Myocyte (in vitro differentiated cells): Measurements from ENCODE around the gene MFAP2. TPM values are rescaled to one million over a fixed set of nuclear protein-coding genes. Genes with fewer than 3 reads are reported as not detected.

Experiments used
- DNase-seq: peaks from one replicate; pipeline ENCODE4 v3.0.0-alpha.2; 2012; ENCODE audit warnings: low read depth
- total RNA-seq: library from RNA; depleted of rRNA; stranded (reverse); fragments of >200 nt; gene quantifications from 2 replicates; pipeline ENCODE4 v1.2.3, GENCODE V29; 2014

The MFAP2 gene
- total RNA-seq, 1 donor from 2014 or later, result 1.7 TPM

DNA sequence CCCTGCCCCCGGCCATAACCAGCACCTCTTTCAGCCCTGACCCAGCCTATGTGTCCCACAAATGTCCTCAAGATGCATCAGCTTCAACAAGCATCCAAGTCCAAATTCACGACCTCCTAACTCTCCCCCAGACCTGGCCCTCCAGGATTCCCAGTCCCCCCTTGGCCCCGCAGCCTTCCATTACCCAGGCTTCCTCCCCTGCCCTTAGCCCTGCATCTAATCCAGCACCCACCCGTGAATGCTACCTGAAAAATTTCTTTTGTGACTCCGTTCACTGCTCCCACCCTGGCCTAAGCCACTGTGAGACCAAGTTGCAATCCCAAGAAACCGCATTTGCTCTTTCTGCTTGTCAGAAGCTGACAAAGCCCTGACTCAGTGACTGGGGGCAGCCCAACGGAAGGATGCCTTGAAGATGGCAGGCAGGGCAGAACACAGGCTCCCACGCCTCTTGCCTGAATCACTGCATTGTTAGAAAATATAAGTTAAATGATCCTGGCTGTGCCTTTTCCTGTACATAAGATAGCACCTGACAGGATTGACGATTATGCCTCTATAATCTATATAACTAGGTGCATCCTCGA lies 939 bp upstream of the MFAP2 start:
- DNase-seq, result peak; percentile 47

DNA sequence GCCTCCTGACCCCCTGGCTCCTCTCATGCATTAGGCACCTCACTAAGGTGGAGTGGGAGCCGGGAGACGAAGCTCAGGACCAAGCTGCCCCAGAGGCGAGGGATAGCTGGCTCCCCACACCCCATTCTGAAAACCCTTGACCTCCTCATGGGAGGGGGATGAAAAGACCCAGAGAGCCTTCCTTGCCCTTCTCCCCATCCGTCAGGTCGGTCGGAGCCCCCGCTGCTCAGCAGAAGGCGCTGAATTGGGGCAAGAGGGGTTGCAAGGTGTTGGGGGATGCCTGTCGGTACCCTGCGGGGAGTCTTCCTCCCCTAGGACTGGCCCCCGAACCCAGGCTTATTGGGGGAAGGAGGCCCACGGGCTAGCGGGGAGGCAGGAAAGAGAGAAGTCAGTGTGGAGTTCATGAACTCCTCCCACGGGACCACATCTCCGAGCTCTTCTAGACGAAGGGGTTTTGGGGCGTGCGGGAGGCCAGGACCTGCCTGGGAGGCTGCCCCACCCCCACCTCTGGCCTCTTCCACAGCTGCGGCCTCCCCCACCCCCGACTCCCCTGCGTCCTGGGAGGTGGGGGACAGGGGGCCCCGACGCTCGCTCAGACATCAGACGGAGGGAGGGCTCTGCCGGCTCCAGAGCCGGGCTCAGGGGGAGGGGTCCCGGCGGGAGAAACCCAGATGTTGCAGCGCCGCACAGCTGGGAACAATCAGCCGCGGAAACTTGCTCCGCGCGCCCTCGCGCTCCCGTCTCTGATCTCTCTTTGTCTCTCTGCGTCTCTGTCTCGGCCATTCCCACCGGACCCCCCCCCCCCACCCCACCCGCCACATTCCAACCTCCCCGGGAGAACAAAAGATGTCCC lies 719 bp downstream of the MFAP2 start:
- no peak for DNase-seq

DNA sequence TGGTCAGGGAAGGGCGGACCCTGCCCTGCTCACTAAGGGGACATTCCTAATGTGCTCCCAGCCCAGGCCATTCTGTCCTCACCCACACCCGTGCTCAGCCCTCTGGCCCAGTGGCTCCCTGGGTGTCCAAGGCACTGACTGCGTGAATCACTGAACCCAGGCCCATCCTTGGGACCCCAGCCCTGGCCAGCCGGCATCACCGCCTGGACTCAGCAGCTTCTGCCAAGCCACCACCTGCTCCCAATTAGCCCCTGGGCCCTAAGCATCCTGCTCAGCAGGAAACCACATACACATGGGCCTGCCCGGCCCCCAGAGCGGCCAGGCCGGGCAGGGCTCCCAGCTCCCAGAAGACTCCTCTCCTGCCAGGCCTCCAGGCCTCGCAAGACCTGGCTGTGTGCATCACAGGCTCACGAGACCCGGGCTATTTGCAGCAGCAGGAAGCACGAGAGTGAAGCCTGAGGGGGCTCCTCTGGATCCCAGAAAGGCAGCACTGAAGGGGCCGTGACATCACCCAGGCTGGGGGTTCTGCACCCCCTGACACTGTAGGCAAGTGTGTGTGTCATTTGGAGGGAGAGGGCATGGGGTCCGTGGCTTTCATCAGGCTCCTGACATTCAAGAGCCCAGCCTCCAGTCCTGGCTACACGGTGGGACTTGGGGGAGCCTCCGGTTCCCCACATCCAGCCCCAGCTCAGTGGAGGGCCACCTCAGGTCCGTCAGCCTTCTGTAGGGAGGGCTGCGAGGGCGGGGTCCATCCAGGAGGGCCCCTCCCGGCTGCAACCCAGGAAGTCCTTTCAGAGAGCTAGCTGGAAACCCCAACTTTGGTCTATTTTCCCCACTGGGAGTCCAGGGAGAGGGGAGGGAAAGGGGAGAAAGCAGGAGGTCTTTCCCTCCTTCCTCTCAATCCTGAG lies 1.6 kb downstream of the MFAP2 start:
- DNase-seq, result no peak

DNA sequence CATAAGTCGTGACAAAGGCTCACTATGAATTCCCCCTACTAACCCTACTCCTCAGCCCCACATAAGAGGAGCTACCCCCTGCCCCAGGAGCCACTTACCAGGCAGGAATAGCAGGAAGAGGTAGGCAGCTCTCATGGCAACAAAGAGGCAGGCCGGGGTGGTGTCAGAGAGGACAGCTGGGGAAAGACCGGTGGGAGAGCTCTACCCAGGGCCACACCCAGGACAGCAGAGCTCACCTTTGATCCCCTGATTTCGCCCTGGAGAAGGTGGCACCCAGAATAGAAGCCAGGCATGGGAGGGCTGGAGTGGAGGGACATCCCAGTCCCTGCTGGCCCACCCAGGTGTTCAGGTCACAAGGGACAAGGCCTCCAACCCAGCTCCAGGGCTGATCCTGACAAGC lies 2.3 kb downstream of the MFAP2 start:
- no peak for DNase-seq

DNA sequence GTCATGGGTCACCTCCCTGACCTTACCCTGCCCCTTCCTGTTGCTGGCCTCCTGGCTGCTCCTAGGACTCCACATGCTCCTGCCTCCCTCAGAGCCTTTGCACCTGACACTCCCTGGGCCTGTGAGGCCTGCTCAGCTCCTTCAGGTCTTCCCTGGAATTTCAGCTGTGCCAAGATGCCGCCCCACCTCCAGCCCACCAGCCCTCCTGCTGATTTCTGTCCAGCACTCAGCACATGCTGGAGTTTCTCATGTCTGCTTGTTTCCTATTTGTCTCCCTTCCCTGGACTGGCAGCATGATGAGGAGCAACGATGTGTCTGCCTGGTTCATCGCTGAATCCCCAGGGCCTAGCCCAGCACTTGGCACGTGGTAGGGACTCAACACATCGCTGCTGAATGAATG lies 3.0 kb downstream of the MFAP2 start:
- DNase-seq, result no peak

DNA sequence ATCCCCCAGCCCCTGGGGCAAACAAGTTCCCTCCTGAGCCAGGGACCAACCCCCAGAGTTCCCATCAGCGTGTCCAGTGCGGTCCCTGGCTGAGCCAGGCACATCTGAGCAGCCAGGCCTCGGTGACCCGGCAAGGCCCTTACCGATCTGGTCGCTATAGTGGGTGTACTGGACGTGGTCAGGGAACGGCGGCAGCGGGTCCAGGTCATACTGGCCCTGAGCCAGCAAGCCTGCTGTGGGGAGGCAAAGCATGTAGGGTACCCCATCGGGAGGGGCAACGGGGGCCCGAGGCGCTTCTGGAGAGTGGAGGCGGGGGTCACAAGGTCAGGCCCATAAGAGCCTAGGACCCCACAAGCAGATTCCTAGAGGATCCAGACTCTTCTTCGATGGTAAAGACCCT lies 3.5 kb downstream of the MFAP2 start:
- no peak for DNase-seq

DNA sequence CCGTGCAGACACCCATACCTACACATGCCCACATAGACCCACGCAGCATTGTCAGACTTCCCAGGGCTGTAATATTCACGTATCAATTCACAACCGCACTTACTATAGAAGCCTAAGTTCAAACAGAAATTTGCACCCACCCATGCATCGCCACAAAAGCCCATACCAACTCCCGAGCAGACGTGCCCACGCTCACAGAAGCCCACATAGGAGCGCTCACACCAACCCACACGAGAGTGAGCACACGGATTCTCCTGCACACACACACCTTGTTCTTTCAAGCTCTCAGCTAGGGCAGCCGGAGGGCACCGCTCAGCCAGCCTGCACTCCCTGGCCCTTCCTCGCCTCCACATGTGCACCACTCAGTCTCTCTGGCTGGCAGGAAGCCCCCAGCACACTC lies 4.6 kb downstream of the MFAP2 start:
- no peak for DNase-seq

DNA sequence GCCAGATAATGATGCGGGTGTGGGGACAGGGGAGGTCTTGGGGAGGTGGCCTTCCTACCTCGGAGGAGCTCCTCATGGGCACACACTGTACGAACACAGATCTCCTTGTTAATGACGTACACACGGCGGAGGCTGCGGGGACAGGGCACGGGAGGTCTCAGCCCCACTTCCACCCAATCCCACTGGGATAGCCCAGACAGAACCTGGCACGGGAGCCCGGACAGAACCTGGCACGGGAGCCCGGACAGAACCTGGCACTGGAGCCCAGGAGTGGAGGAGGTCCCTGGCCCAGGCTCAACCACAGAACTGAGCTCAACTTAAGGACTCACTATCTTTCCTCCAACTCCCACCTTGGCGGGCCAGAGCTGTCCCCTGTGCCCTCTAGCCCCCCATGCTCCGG lies 5.2 kb downstream of the MFAP2 start:
- DNase-seq, result no peak

DNA sequence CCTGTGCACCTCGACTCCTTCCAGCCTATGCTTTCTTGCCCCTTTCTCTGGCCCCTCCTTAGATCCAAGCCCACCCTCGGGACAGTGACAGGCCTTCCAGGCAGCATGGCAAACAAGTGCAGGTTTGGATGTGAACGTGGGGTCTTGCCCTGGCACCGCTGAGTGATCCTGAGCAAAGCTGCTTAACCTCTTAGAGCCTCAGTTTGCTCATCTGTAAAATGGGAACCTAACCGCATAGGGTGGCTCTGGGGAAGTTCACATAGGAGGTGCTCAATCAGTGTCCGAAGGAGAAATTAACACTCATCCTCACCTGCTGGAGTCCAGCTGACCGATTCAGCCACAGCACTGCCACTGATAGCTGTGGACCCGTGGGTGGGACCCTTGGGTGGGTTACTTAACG lies 7.2 kb downstream of the MFAP2 start:
- no peak for DNase-seq

DNA sequence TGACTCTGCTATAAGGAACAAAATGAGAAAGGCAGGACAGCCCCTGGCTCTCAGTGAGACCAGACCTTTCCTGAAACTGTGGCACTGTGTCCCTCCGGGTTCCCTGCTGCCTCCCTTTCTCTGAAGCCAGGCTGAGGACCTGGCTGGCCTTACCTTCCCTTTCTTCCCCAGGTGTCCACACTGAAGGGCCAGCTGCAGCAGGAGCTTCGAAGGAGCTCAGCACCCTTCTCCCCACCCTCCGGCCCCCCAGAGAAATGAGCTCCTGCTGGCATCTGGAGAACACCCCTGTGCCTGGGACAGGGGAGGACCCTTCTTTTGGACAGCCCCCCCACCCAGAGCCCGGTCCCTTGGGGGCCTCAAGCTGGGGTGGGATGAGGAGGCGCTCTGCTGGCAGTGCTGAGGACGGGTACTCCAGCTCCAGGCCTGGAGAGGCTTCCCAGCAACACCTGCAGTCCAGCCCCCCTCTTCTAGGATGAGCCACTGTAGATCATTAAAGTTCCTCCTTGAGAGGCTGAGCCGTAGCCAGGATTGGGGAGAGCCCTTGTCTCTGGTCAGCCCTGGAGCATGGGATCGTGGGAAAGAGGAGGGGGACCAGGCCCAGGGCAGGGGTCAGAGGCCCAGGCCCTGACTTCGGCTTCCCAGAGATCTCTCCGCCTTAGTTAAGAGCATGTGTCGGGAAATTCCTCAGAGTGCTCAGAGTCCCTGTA lies 8.1 kb downstream of the MFAP2 start:
- no peak for DNase-seq

DNA sequence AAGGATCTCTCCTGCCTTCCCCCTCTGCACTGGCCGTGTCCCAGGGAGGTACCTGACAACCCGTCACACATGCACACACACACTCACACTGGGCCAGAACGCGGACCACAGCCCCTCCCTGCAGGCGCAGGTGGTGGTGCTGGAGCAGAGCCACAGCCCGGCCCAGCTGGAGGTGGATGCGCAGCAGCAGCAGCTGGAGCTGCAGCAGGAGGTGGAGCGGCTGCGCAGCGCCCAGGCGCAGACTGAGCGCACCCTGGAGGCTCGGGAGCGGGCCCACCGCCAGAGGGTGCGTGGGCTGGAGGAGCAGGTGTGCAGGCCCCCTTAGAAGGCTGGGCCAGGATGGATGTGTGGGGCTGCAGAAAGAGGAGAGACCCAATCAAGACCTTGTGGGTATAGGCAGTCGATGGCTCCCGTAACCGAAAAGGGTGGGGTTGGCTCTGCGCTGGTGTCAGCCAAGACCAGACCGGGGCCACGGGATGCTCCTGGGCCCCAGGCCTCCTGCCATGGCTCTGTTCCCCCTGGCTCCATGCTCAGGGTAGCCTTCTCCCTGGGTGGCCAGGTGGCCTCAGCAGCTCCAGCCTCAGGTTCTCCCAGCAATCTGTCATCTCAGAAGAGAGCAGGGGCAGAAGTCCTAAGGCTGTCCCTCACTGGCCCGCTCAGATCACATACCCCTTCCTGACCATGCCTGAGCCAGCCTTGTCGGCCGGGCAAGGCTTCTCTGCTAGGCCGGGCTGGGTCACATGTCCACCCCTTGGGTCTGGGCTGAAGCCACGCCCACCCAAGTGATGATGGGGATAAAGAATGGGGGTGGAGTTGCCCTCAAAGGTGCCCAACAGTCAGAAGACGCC lies 8.9 kb downstream of the MFAP2 start:
- no peak for DNase-seq

DNA sequence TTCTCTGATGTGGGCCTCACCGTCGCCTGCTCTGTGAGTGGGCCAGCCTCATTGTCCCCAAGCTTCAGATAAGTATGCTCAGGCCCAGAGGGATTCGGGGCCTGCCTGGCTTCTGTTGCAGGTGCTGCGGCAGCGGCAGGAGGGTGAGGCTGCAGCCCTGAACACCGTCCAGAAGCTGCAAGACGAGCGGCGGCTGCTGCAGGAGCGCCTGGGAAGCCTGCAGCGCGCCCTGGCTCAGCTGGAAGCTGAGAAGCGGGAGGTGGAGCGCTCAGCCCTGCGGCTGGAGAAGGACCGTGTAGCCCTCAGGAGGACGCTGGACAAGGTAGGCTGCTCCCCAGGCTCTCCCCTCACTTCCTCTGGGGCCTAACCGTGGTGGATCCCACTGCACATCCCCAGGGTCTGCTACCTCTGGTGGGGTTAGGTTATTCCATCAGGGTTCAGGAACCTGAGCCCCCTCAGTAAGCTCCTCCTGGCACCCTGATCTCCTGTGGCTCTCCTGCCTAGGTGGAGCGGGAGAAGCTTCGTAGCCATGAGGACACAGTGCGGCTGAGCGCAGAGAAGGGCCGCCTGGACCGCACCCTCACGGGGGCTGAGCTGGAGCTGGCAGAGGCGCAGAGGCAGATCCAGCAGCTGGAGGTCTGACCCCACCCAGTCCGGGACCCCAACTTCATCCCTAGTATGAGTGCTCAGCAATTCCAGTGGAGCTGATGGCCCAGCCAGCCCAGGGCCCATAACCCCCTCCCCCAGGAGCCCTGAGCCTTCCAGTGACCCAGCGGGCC lies 10.1 kb downstream of the MFAP2 start:
- no peak for DNase-seq

DNA sequence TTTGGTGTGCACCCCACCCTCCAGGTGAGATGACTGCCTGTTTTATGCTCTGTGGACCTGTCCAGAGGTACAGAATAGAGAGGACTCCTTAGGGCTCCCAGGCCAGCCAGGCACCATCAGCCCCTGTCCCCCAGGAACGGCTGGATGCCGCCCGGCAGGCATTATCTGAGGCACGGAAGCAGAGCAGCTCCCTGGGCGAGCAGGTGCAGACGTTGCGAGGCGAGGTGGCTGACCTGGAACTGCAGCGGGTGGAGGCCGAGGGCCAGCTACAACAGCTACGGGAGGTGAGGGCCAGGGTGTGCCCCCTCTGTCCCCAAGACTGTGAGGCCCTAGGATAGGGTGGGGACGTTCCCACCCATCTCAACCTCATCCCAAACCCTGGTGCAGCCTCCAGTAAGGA lies 10.8 kb downstream of the MFAP2 start:
- DNase-seq, result no peak

DNA sequence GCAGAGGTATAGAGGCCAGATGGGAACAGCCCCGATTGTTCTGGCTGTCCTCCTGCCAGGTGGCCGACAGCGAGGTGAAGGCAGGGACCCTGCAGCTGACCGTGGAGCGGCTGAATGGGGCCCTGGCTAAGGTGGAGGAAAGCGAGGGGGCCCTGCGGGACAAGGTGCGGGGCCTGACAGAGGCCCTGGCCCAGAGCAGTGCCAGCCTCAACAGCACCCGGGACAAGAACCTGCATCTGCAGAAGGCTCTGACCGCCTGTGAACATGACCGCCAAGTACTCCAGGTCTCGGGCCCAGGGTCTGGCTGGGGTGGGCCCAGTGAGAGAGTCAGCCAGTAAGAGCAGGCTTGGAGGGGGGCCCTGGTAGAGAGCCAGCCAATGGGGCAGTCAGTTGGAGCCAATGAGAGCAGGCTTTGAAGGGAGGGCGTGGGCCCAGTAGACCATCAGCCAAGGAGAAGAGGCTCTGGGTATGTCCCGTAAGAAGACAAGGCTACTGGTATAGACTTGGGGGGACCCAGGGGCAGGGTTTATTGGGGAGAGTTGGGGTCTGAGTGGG lies 11.3 kb downstream of the MFAP2 start:
- DNase-seq, result no peak

DNA sequence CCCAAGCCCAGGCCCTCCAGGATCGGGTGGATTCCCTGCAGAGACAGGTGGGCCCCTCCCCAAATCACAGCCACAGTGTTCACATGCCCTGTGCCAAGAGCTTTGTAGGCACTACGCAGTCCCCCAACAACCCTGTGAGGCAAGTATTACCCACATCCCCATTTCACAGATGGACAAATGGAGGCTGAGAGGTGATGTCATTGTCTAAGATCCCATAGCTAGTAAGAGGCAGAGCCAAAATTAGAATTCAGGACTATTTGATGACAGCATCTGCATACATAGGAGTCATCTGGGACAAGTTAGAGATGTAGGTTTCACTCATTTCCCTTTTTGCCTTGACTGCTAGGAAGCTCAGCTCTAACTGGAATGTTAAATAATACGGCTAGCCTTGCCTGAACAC lies 12.0 kb downstream of the MFAP2 start:
- no peak for DNase-seq

DNA sequence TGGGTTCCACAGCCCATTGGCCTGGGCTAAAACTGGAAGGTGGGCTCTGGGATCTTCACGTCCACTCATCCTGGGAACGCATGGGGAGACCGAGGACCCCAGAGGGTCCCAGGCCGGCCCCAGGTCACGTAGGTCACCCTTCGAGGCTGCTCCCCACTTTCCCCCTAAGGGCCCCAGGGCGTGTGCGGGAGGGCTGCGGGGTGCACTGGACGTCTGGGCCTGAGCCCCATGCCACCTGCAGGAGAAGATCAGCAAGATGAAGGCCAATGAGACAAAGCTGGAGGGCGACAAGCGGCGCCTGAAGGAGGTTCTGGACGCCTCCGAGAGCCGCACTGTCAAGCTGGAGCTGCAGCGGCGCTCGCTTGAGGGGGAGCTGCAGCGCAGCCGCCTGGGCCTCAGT lies 12.5 kb downstream of the MFAP2 start:
- DNase-seq, result no peak

DNA sequence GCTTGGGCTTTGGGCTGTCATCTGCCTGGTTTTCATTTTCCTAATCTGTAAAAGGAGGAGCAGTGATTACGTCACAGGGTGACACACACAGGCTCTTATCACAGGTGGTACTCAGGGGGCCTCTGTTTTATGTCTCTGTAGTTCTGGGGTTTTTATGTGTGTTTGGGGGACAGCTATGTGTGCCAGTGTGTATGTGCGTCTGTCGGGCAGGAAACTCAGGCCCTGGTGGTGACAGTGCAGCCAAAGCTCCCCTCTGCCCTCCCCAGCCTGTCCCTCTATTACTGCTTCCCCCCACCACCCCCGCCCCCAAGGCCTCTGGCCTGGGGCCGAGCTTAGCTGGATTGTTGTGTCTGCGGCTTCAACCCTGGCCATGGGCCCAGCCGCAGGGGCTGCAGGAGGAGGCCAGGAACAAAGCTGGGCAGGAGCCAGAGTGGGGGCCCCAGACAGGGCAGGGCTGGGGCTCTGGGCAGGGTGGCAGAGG lies 13.3 kb downstream of the MFAP2 start:
- peak; percentile 22 for DNase-seq

DNA sequence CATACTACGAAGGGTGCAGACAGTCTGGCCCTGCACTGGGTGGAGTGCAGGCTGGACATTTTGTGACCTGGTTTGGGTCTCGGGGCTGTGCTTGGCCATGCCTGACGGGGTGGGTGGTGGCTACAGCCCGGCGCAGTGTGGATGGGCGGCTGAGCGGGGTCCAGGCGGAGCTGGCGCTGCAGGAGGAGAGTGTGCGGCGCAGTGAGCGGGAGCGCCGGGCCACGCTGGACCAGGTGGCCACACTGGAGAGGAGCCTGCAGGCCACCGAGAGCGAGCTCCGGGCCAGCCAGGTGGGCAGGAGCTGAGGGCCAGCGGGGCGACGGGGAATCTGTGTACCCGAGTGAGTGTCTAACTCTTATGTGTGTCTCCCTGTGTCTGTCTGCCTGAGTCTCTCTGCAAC lies 14.1 kb downstream of the MFAP2 start:
- no peak for DNase-seq

DNA sequence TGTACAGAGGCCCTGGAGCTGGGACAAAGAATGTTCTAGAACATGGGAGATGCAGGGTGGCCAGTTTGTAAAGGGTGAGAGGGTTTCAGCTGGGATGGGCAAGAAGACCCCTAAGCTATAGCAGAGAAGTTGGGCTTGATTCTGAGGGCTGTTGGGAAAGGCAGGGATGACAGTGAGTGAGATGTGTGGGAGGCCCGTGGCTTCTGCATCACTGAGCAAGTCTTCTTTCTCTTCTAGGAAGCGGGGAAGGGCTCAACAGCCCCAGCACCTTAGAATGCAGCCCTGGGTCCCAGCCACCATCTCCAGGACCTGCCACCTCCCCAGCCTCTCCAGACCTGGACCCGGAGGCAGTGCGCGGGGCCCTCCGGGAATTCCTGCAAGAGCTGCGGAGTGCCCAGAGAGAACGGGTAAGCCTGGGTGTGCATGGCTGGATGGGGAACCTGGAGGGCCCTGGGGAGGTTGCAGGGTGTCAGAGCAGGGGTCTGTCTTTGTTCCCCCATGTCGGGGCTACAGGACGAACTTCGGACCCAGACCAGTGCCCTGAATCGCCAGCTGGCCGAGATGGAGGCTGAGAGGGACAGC lies 14.8 kb downstream of the MFAP2 start:
- DNase-seq, result no peak
